OCI-LY1 (cell line): Measurements from ENCODE around the gene DNASE2.

Experiments used
- H2AFZ ChIP-seq: fragments of 200-600 bp; sonication (generic), shearing (Covaris generic); 2 replicates; pipeline ENCODE4 v1.6.0; 2014; ENCODE audit warnings: antibody characterized with exemption, mild to moderate bottlenecking, low read length
- H3F3A ChIP-seq: fragments of 200-600 bp; sonication (generic), shearing (Covaris generic); 2 replicates; pipeline ENCODE4 v1.6.0; 2014; ENCODE audit warnings: mild to moderate bottlenecking, antibody characterized with exemption, low read length, moderate library complexity; ENCODE audit not compliant: insufficient read depth
- H3K27ac ChIP-seq: fragments of 200-600 bp; sonication (generic); 2 replicates; pipeline ENCODE4 v1.5.1; 2014; ENCODE audit warnings: low read length, mixed run types, mild to moderate bottlenecking, low read depth; ENCODE audit not compliant: poor library complexity, severe bottlenecking
- H3K27me3 ChIP-seq: fragments of 200-600 bp; sonication (generic); 2 replicates; pipeline ENCODE4 v1.6.0; 2014; ENCODE audit warnings: antibody characterized with exemption, mild to moderate bottlenecking, low read length, moderate library complexity; ENCODE audit not compliant: insufficient read depth
- H3K36me3 ChIP-seq: fragments of 200-600 bp; sonication (generic); 2 replicates; pipeline ENCODE4 v1.6.1; 2014; ENCODE audit warnings: mild to moderate bottlenecking, antibody characterized with exemption, low read length, moderate library complexity, mixed read lengths; ENCODE audit not compliant: insufficient read depth
- H3K4me1 ChIP-seq: fragments of 200-600 bp; sonication (generic); 2 replicates; pipeline ENCODE4 v1.5.1; 2014; ENCODE audit warnings: mild to moderate bottlenecking, low read length, moderate library complexity; ENCODE audit not compliant: insufficient read depth, severe bottlenecking
- H3K4me2 ChIP-seq: fragments of 200-600 bp; sonication (generic), shearing (Covaris generic); 2 replicates; pipeline ENCODE4 v1.6.1; 2014; ENCODE audit warnings: low read length
- H3K4me3 ChIP-seq: fragments of 200-600 bp; sonication (generic); 2 replicates; pipeline ENCODE4 v1.5.1; 2014; ENCODE audit warnings: low read length, low read depth, mild to moderate bottlenecking, mixed read lengths; ENCODE audit not compliant: poor library complexity, severe bottlenecking
- H3K79me2 ChIP-seq: fragments of 200-600 bp; shearing (Covaris generic); 2 replicates; pipeline ENCODE4 v1.6.1; 2016; ENCODE audit warnings: mixed run types, low read length, mixed read lengths; ENCODE audit not compliant: insufficient read depth
- H3K9ac ChIP-seq: fragments of 200-600 bp; sonication (generic), shearing (Covaris generic); 2 replicates; pipeline ENCODE4 v1.6.1; 2014; ENCODE audit warnings: mild to moderate bottlenecking, low read length, mixed read lengths
- H3K9me2 ChIP-seq: fragments of 200-600 bp; sonication (generic), shearing (Covaris generic); 2 replicates; pipeline ENCODE4 v1.6.1; 2014; ENCODE audit warnings: low read depth, mild to moderate bottlenecking, low read length, mixed read lengths
- H3K9me3 ChIP-seq: fragments of 200-600 bp; shearing (Covaris generic); 2 replicates; pipeline ENCODE4 v1.6.1; 2014; ENCODE audit warnings: low read length, mixed read lengths
- H4K20me1 ChIP-seq: fragments of 200-600 bp; sonication (generic), shearing (Covaris generic); 2 replicates; pipeline ENCODE4 v1.6.0; 2016; ENCODE audit warnings: mild to moderate bottlenecking, low read length; ENCODE audit not compliant: insufficient read depth
- CTCF ChIP-seq: fragments of 200-600 bp; sonication (generic), shearing (Covaris generic); IDR thresholded peaks from 2 replicates; pipeline ENCODE4 v1.5.1; 2017; ENCODE audit warnings: mild to moderate bottlenecking, antibody characterized with exemption, low read length, moderate library complexity, mixed read lengths
- EZH2 ChIP-seq: fragments of 200-600 bp; sonication (generic), shearing (Covaris generic); IDR thresholded peaks from 2 replicates; pipeline ENCODE4 v1.8.0; 2017; ENCODE audit warnings: borderline replicate concordance, mixed run types, mild to moderate bottlenecking, antibody characterized with exemption, low read length, moderate library complexity, mixed read lengths

DNASE2 gene

GRCh38 chr19:12837225-12837624 lies 44.0 kb downstream of the DNASE2 start:
- no peaks in the 10 kb centered on the region for H3K79me2 ChIP-seq
- no peaks in the 10 kb centered on the region for H4K20me1 ChIP-seq
- no peak overlapping the region for H3K9ac ChIP-seq
- TF ChIP-seq CTCF, result no peak
- TF ChIP-seq EZH2, result no peak
- H3K4me2 ChIP-seq, result 0 out of 2 replicates have a peak overlapping the region, but pooled peaks have one; percentile 64
- peaks cover 68% of the 10 kb centered on the region for H3K4me1 ChIP-seq
- no peak overlapping the region for H2AFZ ChIP-seq
- no peaks in the 10 kb centered on the region for H3K9me2 ChIP-seq
- peak overlapping the region; percentile 8 for H3K27ac ChIP-seq
- H3F3A ChIP-seq, result peaks cover 12% of the 10 kb centered on the region
- no peaks in the 10 kb centered on the region for H3K27me3 ChIP-seq
- no peaks in the 10 kb centered on the region for H3K9me3 ChIP-seq
- H3K4me3 ChIP-seq, result no peak overlapping the region
- peaks cover 14% of the 10 kb centered on the region; the same call in 1 of the 2 replicates for H3K36me3 ChIP-seq

- H4K20me1 ChIP-seq, result no peaks in the 10 kb centered on the region
- peaks cover 68% of the 10 kb centered on the region for H3K4me1 ChIP-seq
- no peaks in the 10 kb centered on the region for H3K9me3 ChIP-seq
- peaks cover 12% of the 10 kb centered on the region for H3F3A ChIP-seq
- H3K9me2 ChIP-seq, result no peaks in the 10 kb centered on the region
- peak overlapping the region; percentile 72 for H3K4me2 ChIP-seq
- no peaks in the 10 kb centered on the region for H3K79me2 ChIP-seq
- H2AFZ ChIP-seq, result no peak overlapping the region
- H3K36me3 ChIP-seq, result peaks cover 8% of the 10 kb centered on the region; the same call in 1 of the 2 replicates
- H3K27me3 ChIP-seq, result no peaks in the 10 kb centered on the region
- no peak overlapping the region; the same call in 1 of the 2 replicates for H3K9ac ChIP-seq
- peak overlapping the region; percentile 68 for H3K4me3 ChIP-seq
- peak overlapping the region; percentile 76 for H3K27ac ChIP-seq
- TF ChIP-seq CTCF (no peak), EZH2 (no peak)
These were observed 44.8 kb downstream of the DNASE2 start for GRCh38 chr19:12836529-12836863.

- TF ChIP-seq EZH2, result no peak
- no peak for TF ChIP-seq CTCF
- Histone ChIP-seq H3K36me3 (no peaks in the 10 kb centered on the region), H3K4me2 (peak overlapping the region; percentile 72), H3K79me2 (no peaks in the 10 kb centered on the region), H3K27me3 (no peaks in the 10 kb centered on the region), H3K9me3 (no peaks in the 10 kb centered on the region), H3K9me2 (no peaks in the 10 kb centered on the region), H3K4me1 (peaks cover 59% of the 10 kb centered on the region), H2AFZ (no peak overlapping the region), H4K20me1 (no peaks in the 10 kb centered on the region), H3K9ac (peak overlapping the region; percentile 68; the same call in 1 of the 2 replicates), H3K4me3 (peak overlapping the region; percentile 68), H3F3A (peaks cover 12% of the 10 kb centered on the region), H3K27ac (peak overlapping the region; percentile 76)
These were observed 46.1 kb downstream of the DNASE2 start for GRCh38 chr19:12834976-12835757.
